Left renal cortex interstitium (tissue), 4 donors: ENCODE measurements around the gene SLC25A45. TPM values are rescaled to one million over a fixed set of nuclear protein-coding genes. Genes with fewer than 3 reads are reported as not detected.

ENCODE experiments used
- DNase-seq, 4 donors: peaks; one replicate each; pipeline ENCODE4 v3.0.0-alpha.2; 2013; ENCODE audit warnings: low read depth in 4 of 4, low spot score in 2 of 4, missing footprints in 1 of 4
- polyA plus RNA-seq, 4 donors: library from polyadenylated mRNA; unstranded; fragments of 120-200 nt; gene quantifications; one replicate each; pipeline ENCODE4 v1.2.1, GENCODE V29; 2013; ENCODE audit not compliant: insufficient read length in 4 of 4

Gene SLC25A45
- polyA plus RNA-seq, 4 donors, result 4.0 to 10.5 (median 7.1) TPM

GRCh38 chr11:65329944-65330403 is 52.5 kb downstream of the SLC25A45 start:
- peak in 2 of 4 donors; percentile 79 to 90 for DNase-seq

- no peak for DNase-seq
These were observed 53.0 kb downstream of the SLC25A45 start for GRCh38 chr11:65329478-65329877.

- no peak for DNase-seq
These were observed 55.4 kb downstream of the SLC25A45 start for GRCh38 chr11:65327021-65327420.

GRCh38 chr11:65325435-65325834 is 57.0 kb downstream of the SLC25A45 start:
- no peak for DNase-seq

Other genes with a start within 250 kb of the SLC25A45 start
- 10 to 100 TPM; 40.4 to 57.0 (median 48.3) TPM for gene SYVN1, start 248.1 kb downstream of the SLC25A45 start, polyA plus RNA-seq
- gene SPDYC, start 212.4 kb downstream of the SLC25A45 start, polyA plus RNA-seq, result under 1 TPM in 1 of 4 donors, not detected in 3; 0.16 TPM
- 100 to 1,000 TPM in 2 of 4 donors, 10 to 100 TPM in 2; 83.3 to 121 (median 99.2) TPM for gene CAPN1, start 200.7 kb downstream of the SLC25A45 start, polyA plus RNA-seq
- 10 to 100 TPM; 22.0 to 34.0 (median 30.9) TPM for gene POLA2, start 120.7 kb downstream of the SLC25A45 start, polyA plus RNA-seq
- 10 to 100 TPM in 2 of 4 donors, 1 to 10 TPM in 2; 7.9 to 16.4 (median 11.6) TPM for gene CDC42EP2, start 67.8 kb downstream of the SLC25A45 start, polyA plus RNA-seq
- gene DPF2, start 48.8 kb downstream of the SLC25A45 start, polyA plus RNA-seq, result 100 to 1,000 TPM in 1 of 4 donors, 10 to 100 TPM in 3; 80.5 to 105 (median 90.8) TPM
- under 1 TPM; 0.55 to 0.90 (median 0.86) TPM for gene TIGD3, start 27.9 kb downstream of the SLC25A45 start, polyA plus RNA-seq
- gene FRMD8, start 4.0 kb upstream of the SLC25A45 start, polyA plus RNA-seq, result 10 to 100 TPM; 14.5 to 24.4 (median 22.2) TPM
- gene NEAT1, start 40.2 kb upstream of the SLC25A45 start, polyA plus RNA-seq, result 100 to 1,000 TPM in 3 of 4 donors, 10 to 100 TPM in 1; 71.3 to 336 (median 211) TPM
- gene MALAT1, start 116.4 kb upstream of the SLC25A45 start, polyA plus RNA-seq, result 1,000 to 10,000 TPM in 2 of 4 donors, 100 to 1,000 TPM in 2; 299 to 1,150 (median 876) TPM
- 10 to 100 TPM; 63.1 to 86.0 (median 75.2) TPM for gene SCYL1, start 142.4 kb upstream of the SLC25A45 start, polyA plus RNA-seq
- gene LTBP3, start 175.7 kb upstream of the SLC25A45 start, polyA plus RNA-seq, result 100 to 1,000 TPM in 3 of 4 donors, 10 to 100 TPM in 1; 93.0 to 182 (median 140) TPM
- 10 to 100 TPM; 45.3 to 69.4 (median 59.0) TPM for gene ZNRD2, start 187.8 kb upstream of the SLC25A45 start, polyA plus RNA-seq
- 10 to 100 TPM; 20.1 to 41.3 (median 29.2) TPM for gene FAM89B, start 189.9 kb upstream of the SLC25A45 start, polyA plus RNA-seq
- gene EHBP1L1, start 193.4 kb upstream of the SLC25A45 start, polyA plus RNA-seq, result 10 to 100 TPM in 3 of 4 donors, 1 to 10 TPM in 1; 9.4 to 23.3 (median 16.2) TPM
- gene KCNK7, start 213.2 kb upstream of the SLC25A45 start, polyA plus RNA-seq, result under 1 TPM in 3 of 4 donors, not detected in 1; 0.14 to 0.34 (median 0.21) TPM
- 10 to 100 TPM; 35.2 to 54.0 (median 45.5) TPM for gene MAP3K11, start 231.6 kb upstream of the SLC25A45 start, polyA plus RNA-seq
- gene PCNX3, start 233.1 kb upstream of the SLC25A45 start, polyA plus RNA-seq, result 10 to 100 TPM; 22.4 to 43.0 (median 34.9) TPM